Measurements from ENCODE around the gene OR52L1.

Gene OR52L1

DNA sequence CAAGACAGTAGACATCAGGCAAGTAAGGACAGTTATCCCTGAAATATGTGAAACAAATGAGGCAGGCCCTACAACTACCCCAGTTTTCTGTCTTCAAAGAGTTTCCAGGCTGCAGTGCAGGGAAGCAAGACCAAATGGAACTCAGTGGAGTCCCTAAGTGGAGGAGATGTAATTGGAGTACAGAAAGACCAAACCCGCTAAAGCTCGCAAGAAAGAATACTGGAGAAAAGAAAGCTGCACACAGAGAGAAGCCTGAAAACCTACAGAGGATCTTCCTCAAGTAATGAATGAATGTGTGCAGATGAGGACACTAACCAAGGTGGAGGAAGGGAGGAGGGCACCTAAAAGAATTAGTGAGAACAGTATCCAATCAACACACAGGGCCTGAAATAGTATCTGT lies 46.0 kb downstream of the OR52L1 start:
- no peak for DNase-seq (ENCODE audit: low read depth)

DNA sequence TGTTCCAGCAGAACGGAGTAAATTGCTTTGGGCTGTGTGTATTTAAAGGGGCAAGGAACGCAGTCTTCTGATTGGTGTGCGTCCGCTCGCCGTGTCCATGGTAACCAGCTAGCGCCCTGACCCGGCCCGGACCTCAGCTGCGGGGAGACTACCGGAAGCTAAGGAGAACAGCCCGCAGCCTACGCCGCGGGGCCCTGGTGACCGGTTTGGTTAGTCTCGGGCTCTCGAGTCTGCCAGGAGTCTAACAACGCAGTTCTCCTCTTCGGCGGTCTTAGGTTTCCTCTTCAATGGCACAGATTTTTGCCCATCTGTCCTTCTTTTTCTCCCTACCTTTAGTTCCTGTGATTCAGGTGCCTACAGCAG lies 48.2 kb downstream of the OR52L1 start:
- DNase-seq (ENCODE audit: low read depth) = no peak

DNA sequence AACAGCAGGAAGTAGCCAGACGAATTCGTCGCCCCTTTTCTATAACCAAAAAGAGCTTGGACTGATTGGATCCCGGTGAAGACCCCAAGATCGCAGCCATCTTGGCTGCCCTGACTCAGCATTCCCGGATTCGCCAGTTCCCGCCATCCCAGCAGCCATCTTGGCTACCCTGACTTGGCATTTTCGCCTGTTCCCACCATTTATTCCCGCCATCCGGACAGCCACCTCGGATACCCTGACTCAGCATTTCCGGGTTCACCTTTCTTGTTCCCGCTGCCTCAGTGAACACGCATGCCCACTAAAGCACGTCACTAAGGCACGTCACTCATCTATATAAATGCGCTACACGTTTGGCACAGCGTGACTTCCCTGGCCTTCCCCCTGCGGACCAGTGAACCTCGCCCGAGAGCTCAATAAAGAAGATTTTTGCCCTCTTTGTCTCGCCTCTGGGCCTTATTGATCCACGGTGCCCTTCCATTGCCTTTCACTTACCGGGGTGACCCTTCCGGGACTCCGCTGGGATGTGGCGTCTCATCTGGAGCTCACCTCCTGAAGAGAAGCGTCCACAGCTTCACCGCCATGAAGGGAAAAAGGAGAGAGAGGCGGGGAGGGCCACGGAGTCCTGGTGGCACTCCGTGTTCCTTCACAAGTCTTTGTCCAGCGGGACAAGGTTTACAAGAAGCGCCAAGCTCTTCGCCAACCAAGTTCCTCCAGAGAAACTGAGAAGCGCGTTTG lies 48.8 kb downstream of the OR52L1 start:
- DNase-seq (ENCODE audit: low read depth) = no peak
